Suppressor macrophage (primary cell): ENCODE data around the gene RNF115.

Experiments
- DNase-seq, 4 experiments: peaks; one replicate each; pipeline ENCODE4 v3.0.0-alpha.2; 2020 to 2022

RNF115 gene

DNA sequence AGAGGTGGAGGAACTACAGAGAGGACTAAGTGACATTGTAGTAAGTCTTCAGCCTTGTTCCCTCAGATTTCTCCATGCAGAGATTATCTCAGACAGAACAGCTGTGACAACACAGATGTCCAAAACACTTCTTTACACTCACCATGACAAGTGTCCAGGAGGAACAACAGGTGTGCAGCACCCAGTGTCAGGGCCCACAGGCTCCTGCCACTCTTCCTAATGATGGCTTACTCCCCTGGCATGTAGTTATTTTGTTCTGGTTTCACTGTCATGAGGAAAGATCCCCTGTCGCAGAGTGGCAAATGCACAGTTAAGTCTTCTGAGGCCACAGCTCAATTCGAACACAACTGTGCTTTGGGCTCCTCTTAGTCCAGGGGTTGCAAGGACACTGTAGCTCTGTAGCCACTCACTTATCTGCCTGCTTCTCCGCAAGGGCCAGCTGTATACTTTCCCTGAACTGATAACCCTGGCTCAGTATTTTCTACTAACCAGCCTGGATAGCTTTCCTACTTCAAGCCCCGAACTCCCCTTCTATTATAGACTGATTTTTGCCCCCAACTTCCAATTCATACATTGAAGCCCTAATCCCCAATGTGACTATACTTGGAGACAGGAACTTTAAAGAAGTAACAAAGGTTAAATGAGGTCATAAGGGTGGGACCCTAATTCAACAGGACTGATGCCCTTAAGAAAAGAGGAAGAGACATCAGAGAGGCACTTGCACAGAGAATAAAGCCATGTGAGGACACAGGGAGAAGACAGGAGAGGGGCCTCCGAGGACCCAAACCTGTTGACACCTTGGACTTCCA, 127.9 kb downstream of the RNF115 start:
- peak; percentile 19 to 72 (median 50) for DNase-seq

DNA sequence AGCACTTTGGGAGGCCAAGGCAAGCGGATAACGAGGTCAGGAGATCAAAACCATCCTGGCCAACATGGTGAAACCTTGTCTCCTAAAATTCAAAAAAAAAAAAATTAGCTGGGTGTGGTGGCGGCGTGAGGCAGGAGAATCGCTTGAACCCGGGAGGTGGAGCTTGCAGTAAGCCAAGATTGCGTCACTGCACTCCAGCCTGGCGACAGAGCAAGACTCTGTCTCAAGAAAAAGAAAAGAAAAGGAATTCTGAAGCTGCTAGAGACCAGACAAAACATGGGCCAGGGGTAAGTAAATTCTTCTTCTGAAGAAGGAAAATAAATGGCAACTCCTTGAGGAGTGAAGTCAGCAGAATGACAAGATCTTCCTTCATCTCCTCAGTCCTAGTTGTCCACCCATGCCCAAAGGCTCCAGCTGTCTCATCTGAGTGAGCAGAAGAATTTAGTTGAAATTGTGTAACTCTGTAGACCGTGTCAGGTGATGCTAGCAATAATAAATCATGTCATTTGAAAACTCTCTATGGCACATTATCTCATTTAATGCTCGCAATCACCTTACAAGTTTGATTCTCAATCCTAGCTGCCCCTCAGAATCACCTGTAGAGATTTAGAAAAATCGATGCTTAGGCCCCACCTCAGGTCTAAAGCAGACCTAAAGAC, 131.0 kb downstream of the RNF115 start:
- DNase-seq: no peak

DNA sequence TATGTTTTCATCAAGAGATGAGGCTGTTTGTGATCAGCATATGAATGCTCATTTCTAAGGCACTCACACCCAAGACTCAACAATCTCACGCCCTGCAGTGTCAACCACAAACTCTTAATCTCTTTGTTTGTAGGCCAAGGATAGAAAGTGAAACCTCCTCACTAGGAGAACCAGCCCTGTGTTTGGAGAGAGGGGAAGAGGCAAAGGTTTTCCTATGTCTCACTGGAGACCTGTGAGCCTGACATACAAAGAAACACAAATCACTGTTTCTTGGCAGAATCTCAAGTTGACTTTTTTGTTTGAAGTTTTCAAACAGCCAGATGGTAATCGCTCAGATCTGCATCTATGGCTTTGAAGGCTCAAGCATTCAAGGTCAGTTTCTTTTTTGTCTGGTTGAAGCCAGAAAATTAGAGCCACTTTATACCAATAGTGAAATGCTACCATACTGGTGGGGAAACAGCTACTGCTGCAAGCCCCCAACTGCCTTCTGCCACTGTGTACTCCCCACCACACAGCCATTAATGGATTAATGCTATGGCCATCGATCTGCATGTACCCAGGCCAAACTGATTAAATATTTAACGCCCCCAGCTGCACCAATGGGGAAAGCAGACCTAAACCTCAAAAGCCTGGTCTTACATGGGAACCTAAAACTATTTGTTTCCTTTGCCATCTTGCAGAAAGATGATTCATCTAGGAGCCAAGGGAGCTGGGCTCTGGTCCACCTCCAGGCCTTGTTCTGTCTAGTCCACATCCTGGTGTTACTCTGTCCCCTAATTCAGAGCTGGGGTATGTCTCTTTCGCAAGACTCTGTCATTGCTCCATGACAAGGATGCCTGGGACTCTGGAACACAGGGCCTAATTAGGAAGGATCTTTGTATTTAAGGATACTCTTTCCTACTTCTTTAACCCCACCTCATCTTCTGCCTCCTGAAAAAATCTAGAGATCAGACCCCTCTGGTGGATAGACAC, 133.0 kb downstream of the RNF115 start:
- peak in 1 of 4 experiments; percentile 19 for DNase-seq

DNA sequence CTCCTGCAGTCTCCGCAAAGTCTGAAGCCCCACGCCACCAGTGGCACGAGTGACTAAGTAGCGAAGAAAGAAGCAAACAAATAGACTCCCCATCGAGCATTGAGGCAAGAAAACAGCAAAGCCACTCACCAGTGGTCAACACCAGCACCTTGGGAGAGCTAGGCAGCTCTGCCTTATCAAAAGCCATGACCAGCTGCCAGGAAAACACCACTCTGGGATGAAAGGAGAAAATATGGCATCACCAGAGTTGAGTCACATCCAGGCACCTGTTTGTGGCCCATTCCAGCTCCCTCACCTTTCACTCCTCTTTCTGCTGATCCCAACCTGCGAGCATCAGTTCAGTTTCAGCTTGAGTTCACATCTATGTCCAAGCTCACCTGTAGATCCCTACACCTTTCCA, 134.0 kb downstream of the RNF115 start:
- no peak for DNase-seq

DNA sequence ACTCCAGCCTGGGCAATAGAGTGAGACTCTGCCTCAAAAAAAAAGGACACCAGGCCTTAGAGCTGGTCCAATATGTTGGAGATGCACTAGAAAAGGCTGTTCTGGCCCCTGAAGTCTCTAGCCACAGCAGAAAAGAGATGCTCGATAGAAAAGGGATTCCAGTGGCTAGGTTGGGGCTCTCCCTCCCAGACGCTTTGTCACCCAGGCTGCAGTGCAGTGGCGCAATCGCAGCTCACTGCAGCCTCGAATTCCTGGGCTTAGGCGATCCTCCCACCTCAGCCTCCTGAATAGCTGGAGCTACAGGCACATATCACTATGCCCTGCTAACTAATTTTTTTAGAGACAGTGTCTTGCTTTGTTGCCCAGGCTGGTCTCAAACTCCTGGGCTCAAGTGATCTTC, 135.0 kb downstream of the RNF115 start:
- no peak for DNase-seq
